GM18861 (cell line): Measurements from ENCODE around the gene TCF3.
"Not testable (repeated sequence)": the region's sequence is repeated elsewhere in the genome, so short reads cannot be mapped to it uniquely, and the experiment has no call there.

ENCODE experiments used
- ATAC-seq: cut with Tn5 transposase; IDR thresholded peaks from one replicate; pipeline ENCODE4 v1.9.1; 2021; ENCODE audit not compliant: unreplicated experiment

TCF3 gene

DNA sequence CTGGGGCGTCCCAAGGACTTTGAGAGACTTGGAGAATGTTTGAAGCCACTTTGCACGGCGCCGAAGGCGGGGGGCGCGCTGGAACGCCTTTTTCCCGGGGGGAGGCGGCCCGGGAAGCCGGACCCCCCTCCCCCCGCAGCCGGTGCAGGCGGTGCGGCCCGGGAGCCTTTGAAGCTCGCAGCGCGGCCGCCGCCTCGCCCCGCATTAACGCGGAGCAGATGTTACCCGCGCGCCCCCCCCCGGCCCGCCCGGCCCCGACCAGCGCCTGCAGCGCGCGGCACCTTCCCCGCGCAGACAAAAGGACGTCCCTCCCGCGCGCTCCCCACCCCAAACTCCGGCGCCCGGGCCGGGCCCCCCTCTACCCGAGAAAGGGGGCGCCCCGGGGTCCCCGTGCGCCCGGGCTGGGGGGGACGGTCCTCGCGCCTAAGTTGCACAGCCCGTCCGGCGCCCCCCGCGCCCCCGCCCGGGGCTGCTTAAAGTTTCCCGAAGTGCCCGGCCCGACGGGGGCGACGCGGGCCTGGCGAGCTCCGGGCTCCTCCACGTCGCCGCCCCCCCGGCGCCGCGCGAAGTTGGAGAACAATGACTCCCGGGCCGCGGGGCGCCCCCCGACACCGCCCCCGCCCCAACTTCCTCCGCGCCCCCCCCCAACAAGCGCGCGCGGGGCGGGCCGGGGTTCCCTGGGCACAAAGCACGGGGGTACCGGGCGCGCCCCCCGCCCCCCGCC, 685 bp downstream of the TCF3 start:
- no peak for ATAC-seq

DNA sequence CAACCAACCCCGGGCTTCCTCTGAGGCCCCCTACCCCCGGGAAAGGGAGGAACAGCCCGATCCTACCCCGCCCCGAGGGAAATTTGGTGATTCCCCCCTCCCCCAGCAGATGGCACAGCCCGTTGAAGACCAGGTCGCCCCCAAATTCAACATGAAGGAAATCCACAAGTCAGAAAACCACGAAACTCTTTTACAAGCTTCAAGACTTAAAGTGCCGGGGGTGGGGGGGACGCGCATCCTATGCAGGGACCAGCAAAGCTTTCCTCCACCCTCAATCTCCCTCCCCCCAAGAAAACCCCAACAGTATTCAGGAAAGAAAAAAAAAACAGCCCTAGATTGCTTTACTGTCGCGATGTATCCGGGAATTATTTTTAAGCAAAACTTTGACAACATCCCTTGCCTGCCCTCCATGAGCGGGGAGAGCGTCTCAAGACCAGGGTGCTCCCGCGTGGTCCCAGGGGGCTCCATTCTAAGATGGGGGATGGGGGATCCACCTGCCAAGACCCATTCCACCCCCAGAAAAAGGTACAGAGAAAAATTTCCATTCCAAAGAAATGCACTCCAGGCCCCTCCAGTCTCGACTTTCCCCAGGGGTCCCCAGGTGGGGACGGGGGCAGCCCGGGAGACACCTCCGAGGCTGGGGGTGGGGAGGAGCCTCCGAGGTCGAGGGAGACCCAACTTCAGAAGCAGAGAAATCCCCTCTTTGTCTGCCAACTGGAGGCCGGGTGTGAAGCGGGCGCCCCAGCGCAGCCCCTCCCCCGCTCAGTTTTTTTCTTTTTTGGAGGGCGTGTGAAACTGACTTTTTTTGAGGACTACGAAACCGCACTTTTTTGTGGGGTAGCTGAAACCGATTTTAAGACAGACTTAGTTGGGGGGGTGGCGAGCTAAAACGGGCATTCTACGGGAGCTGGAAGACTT, 1.5 kb downstream of the TCF3 start:
- ATAC-seq, result no peak

DNA sequence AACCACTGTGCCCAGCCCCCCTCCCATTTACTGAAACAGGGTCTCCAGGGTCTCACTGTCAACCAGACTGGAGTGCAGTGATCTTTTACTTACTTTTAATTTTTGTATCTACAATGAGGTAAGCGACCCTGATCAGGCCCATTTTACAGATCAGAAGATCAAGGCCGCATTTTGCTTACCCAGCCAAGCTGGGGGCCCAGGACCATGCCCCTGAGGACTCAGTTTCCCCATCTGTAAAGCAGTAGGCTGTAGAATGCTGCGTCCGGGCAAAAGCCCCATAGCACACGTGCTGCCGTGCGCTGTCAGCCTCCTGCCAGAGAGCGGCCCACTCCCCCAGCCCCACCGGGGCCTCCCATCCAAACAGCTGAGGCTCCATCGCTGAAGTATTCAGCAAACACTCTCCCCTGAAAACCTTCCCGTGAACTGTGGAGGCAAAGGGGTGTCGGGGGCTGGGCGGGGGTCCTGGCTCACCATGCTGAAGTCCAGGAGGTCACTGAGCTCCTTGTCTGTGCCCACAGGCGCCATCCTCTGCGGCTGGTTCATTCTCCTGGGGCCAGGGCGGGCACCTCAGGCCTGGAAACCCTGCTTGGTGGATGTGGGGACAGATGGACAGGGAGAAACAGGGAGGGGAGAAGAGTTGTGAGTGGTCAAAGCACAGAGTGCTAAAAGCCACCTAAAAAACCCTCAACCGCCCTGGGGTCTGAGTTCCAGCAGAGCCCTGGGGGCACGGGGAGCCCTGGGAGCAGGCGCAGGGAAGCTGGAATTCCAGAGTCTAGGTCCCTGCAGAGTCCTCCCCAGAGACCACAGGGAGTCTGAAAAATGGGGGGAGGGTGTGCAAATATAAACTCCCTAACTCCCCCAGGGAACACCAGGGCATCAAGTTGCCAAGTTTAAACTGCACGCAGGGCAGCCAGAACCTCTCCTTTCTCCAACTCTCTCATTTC, 2.4 kb downstream of the TCF3 start:
- ATAC-seq, result no peak

DNA sequence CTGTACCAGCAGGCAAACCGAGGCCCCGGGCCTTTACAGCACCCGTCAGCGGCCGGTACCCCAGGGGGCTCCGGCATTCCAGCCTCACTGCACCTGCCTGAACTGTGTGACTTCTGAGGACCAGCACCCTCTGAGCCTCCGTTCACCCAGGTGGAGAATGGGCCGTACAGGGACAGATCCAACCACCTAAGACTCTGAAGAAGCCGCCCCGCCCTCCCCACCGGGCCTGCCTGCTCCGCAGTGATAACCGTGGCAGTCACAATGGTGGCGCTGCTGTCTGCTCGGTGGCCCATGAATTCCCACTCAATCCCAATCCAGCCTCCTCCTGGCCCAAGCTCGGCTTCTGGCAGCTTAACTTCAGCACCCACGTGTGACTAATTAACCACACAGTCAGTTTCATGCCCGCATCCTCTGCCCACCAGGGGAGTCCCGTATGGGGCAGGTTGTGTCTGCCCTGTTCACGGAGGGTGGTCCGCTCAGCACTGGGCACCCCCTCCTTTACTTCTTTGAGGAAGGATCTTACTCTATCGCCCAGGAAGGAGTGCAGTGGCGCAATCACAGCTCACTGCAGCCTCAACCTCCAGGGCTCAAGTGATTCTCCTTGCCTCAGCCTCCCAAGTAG, 3.4 kb downstream of the TCF3 start:
- ATAC-seq, result peak; percentile 3

DNA sequence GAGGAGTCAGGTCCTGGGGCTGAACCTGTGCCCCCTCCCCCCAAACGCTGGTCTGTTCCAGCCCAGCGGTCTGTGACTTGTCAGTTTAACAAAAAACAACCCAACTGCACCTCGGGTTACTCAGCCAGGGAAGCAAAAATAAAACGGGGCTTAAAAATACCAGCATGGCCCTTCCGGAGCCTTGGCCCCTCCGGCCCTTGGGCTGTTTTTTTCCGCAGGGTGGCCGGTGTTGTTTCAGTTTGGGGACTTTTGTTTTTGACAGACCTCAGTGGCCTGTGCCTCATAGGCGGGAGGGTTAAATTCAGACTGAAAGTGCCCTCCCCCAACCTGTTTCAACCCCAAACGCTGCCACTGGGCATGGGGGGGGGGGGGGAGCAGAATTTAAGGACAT, 4.0 kb downstream of the TCF3 start:
- ATAC-seq, result peak; percentile 32

DNA sequence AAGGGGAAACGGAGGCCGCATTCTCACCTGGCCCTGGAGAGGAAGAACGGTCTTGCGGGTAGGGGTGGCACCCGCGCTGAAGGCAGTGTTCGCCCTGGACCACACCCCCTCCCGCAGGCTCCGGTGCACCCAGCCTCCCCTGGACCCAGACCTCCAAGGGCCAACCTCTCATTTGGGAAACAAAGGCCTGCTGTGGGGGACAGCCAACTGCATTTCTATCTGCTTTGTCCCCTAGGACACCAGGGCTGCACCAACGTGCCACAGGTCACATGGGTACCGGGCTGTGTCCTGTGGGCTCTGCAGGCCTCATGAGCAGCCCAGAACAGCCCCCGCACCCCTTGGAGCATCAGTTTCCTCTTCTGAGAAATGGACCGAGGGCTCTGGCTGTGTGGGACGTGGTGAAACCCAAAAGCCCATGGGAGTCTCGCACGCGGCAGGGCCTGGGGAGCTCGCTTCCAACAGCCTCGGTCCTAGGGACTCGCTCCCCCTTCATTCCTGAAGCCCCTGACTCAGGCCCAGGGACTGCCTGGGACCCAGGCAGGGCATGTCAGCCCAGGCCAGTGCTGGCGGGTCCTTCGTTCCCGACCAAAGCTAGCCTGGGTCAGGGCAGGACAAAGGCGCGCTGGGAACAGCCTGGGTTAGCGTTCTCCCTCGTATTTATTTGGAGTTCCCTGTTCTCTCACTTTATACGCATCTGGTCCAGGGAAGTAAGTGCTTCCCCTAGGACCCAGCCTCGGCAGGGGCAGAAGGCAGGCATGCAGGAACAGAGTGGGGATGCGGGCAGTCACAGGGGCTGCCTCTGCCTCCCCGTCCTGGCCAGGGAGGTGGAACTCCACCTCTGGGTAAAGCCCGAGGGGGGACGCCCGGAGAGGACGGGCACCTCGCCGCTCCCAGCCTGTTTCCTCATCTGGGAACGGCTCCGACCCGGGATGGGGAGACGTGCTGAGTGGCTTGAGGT, 4.6 kb downstream of the TCF3 start:
- ATAC-seq, result no peak

DNA sequence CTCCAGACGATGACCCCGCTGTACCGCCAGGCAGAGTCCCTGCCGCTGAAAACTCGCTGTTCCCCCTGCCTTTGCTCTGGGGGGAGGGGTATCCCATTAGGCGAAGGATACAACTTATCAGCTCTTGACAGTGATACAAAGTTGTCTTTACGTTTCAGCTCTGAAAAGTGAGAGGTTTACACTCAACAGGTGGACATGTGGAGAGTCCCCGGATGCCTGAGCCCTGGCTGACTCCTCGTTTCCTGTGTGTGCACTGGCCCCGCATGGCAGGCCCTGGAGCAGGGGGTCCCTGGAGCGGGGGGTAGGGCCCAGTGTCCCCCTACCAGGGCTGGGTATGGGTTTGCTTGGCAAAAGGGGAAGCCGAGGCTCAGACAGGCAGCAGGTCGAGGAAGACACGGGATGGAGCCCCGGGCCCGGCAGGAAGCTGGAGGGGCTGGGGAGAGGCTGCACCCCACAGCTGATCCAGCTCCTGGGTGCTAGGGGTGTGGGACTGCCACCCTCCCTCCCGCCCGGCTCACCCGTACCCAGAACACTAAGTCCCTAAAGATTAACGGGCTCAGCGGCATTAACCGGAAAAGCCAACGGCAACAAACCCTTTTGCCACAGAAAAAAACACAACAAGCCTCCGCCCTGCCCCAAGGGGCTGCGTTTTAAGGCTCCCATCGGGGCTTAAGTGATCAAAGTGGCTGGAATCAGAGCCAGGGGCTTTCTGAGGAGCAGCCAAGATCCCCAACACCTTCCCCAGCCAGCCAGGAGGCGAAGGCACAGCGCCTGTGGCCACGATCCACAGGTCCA, 5.6 kb downstream of the TCF3 start:
- no peak for ATAC-seq

DNA sequence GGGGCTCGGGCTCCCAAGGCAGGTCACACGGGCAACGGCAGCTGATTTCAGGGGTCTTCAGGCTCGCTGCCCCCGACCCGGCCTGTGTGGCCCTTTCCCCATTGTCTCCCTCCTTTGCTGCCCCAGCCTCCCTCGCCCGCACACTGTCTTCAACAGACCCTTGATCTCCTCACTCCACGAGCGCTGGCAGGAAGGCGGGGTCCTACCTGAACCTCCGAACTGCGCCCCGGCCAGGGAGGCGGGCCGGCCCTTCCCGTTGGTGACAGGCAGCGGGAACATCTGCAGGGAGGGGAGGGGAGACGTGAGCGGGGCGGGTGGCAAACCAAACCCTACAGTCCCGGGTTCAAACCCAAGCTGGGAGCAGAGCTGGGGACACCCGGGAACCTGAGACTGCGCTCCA, 6.3 kb downstream of the TCF3 start:
- ATAC-seq, result no peak

DNA sequence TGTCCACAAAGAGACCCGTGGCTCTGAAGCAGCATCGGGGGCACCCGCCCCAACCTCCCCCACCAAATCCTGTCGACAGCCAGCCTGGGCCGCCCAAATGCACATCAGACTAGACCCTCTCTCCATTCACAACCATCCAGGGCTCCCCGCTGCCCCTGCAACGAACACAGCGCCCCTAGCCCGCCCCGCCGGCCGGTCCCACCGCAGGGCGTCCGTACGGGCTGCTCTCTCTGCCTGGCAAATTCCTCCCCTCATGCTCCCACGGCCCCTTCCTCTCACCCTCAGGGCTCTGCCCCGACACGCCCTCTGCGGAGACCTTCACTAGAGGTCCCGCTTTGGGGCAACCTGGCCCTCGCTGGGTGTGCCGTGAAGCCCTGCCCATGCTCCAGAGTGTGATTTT, 7.1 kb downstream of the TCF3 start:
- no peak for ATAC-seq

DNA sequence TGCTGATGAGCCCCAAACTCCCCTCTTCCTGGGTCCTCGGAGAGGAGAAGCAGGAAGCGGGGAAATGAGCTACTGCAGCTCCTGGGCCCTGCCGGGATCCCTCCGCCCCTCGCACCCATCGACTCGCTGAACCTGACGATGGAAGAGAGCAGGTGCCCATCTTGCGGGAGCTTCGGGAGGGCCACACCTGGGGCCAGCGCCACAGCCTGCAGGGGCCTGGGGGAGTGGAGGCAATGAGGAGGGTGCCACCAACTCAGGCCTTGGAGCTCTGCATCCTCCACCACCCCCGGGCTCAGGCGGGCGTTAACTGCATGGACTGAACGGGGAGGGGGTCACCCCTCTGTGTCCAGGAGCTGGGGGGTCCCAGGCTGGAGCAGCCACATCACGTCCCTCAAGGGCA, 8.3 kb downstream of the TCF3 start:
- no peak for ATAC-seq

DNA sequence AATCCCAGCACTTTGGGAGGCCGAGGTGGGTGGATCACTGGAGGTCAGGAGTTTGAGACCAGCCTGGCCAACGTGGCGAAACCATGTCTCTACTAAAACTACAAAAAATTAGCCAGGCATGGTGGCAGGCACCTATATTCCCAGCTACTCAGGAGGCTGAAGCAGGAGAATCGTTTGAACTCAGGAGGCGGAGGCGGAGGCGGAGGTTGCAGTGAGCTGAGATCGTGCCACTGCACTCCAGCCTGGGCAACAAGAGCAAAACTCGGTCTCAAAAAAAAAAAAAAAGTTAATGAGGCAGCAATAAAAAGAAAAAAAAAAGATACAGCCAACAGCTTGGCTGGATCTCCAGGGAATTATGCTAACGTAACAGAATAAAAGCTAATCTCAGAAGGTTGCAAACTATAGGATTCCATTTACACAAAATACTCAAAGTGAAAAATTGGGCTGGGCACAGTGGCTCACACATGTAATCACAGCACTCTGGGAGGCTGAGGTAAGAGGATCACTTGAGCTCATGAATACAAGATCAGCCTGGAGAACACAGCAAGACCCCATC, 11.4 kb downstream of the TCF3 start:
- ATAC-seq, result not testable (repeated sequence)

DNA sequence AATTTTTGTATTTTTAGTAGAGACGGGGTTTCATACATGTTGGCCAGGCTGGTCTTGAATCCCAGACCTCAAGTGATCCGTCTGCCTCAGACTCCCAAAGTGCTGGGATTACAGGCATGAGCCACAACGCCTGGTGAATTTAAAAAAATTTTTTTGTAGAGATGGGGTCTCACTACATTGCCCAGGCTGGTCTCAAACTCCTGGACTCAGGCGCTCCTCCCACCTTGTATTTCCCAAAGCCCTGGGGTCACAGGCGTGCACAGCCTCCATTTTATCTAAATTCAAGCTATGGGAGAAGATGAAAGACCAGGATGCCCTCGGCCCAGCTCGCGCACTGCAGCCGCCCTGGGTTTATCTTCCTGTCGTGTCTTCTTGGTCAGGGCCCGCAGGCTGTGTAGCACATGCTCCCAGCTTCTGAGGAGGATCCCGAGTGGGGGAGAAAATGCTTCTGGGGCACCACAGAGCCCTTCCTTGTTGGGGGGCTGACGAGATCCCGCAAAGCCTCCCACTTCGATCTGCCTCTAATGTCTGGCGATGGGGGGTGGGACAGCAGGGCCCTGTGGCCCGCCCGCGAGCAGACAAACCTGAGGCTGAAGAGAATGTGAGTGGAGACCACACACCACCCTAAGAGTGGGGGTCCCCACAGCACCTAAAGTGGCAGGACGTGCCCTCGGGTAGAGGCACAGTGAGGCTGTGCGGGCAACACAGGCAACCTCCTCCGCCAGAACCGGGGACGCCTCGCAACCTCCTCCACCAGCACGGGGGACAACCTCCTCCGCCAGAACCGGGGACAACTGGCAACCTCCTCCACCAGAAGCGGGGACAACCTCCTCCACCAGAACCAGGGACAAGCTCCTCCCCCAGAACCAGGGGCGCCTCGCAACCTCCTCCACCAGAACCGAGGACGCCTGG, 15.8 kb downstream of the TCF3 start:
- no peak for ATAC-seq

DNA sequence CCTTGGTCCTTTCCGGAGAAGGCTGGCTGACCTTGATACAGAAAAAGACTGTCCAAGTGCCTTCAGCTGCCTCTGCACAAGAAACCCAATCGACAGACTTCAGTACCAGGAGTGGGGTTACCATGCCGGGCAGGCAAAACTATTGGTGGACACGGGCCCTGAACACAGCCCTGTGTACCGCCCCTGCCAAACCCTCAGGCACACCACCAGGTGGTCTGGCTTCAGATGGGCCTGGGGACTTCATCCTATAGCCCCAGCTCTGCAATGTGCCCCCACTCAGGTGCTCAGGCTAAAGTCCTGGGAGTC, 17.5 kb downstream of the TCF3 start:
- ATAC-seq, result no peak

DNA sequence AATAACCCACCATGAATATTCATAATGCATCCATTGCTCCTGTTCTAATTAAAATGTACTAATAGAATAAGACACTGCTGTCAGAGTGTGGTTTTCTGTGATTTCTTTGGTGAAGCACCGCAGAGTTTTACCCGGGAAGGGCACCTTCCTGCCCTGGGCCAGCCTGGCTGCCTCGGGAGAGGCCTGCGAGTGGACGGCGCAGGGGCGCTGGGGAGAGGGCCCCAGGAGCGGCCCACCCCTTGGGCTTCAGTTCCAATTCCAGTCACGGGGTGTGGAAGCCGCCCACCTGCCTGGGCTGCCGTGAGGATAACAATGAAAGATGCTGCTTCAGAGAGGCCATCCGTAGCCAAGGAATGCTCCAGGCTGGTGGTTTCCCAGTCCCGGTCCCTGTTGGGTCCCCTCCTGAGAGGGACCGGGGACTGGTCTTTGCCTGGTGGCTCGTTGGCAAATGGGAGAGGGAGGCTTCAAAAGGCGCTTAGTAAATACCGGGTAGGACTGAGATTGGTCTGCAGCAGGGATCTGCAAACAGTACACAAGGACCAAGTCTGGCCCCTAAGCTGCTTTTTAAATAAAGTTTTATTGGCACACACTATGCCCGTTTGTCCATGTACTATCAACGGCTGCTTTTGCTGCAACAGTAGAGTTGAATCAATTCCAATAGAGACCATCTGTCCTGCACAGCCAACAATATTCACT, 18.0 kb downstream of the TCF3 start:
- ATAC-seq, result no peak

DNA sequence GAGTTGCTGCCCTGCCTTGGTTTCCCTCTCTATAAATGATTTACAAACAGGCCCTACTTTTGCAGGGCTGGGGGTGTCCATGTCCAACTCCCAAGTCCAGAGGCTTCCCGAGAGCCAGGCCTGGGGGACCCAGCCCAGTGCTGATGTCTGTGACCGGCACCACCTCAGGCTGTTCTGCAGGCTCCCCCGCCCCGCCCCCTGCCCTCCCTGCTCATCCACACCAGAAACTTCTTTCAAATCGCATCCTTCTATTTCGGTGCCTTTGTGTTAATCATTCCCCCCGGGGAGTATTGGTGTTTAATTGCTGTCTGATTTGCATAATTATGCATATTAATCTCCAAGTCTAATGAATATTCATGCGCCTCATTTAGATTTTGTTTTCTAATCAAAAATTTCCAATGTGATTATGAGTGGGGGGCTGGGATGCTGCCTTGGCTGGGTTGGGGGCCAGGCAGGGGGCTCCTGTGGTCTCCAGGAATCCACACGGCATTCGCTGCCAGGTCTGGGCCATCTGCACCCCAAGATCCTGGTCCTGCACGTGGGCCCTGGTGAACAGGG, 19.1 kb downstream of the TCF3 start:
- no peak for ATAC-seq

DNA sequence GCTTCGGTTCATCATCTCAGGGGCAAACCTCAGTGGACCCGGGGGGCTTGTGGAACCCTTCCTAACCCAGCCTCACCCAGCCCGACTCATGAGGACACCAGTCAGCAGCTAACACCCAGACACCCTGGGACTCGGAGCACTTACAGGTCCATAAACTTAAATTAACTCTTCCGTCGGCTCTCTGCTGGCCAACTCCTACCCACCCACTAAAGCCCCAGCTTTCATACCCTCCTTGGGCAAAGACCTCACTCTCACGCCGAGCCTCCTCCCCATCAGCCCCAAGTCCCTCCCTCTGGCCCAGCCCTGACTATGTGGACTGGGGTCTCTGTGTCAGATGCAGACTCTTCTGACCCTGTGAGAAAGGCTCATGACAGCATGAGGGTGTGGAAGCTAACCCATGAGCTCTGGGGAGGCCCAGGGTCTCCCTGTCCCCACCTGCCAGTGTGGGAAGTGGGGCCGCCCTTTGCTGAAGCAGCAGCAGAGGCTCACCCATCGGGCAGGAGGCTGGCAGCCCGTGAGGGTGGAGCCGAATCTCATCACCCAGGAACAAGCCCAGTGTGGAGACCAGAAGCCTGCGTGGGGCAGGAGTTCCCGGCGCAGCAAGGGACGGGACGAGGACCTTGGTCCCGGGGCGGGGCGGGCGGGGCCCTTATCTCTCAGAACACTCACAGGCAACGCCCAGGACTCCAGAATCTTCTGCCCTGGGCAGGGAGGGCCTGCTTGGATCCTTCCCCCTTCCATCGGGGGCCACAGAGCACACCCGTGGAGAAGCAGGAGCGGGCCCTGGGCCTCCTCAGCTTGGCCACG, 19.8 kb downstream of the TCF3 start:
- no peak for ATAC-seq
